HG03097 (cell line): ENCODE measurements around the gene CCER1.

Source experiments
- ATAC-seq: cut with Tn5 transposase; IDR thresholded peaks from one replicate; pipeline ENCODE4 v1.9.1; 2021; ENCODE audit not compliant: unreplicated experiment, low FRiP score

CCER1 gene

DNA sequence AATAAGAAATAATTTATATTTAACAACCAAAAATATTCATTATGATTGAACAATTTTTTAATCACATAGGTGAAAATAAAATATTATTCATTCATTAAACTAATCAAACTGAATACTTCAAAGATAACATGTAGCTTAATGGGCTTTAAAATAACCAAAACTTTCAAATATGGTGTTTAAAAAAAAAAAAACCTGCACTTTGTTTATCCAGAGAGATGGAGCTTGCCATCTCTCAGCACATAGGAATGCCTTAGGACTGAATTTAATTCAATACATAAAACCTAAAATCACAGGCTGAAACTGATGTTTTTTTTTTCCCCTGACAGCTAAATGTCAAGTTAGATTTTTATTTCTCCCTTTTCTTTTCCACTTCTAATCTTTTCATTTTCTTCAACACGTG, 14.4 kb upstream of the CCER1 start:
- no peak for ATAC-seq

GRCh38 chr12:90965204-90965603, 10.2 kb upstream of the CCER1 start:
- no peak for ATAC-seq

GRCh38 chr12:90964616-90965015, 9.6 kb upstream of the CCER1 start:
- no peak for ATAC-seq

DNA sequence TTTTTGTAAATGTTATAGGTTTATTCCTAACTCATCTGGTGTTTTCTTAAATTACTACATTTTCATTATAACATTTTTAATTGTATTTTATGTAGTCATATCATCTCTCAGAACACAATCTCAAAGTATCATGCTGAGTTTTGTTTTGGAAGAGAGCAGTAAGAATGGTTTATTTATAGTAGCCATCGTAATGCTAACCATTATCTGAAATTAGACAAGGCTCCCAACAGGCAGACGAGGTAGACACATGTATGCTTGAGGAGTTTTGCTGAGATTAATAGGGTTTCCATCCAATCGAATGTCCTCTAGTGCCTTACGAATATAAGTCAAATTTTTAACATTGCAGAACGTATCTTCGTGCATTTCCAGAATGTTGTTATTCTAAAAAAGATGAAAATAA, 9.0 kb upstream of the CCER1 start:
- ATAC-seq, result no peak

- ATAC-seq, result no peak
These were observed 6.2 kb upstream of the CCER1 start for GRCh38 chr12:90961154-90961553.

GRCh38 chr12:90959538-90960139, 4.7 kb upstream of the CCER1 start:
- ATAC-seq, result peak; percentile 66

DNA sequence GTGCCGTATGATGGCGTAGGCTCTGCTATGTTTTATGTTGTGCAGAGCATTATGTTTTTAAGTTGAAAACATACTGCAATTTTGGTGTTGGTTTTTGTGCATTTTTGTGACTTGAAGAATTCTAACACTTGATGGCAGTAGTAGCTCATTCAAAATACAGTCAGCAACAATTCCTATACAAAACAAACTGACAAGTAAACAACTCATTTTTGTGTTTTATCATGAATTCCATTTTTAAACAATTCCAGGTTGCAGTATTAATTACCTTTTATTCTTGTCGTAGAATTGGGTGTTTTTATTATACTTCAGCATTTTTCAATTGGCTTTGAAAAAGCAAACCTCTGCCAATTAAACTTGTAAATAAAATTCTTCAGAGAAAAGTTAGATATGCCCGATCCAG, 4.1 kb upstream of the CCER1 start:
- ATAC-seq, result no peak

- no peak for ATAC-seq
These were observed 3.4 kb upstream of the CCER1 start for GRCh38 chr12:90958347-90958746.

- ATAC-seq, result no peak
These were observed 548 bp downstream of the CCER1 start for GRCh38 chr12:90954428-90954827.

GRCh38 chr12:90953956-90954421, 987 bp downstream of the CCER1 start:
- ATAC-seq, result no peak

GRCh38 chr12:90951432-90952105, 3.4 kb downstream of the CCER1 start:
- no peak for ATAC-seq

DNA sequence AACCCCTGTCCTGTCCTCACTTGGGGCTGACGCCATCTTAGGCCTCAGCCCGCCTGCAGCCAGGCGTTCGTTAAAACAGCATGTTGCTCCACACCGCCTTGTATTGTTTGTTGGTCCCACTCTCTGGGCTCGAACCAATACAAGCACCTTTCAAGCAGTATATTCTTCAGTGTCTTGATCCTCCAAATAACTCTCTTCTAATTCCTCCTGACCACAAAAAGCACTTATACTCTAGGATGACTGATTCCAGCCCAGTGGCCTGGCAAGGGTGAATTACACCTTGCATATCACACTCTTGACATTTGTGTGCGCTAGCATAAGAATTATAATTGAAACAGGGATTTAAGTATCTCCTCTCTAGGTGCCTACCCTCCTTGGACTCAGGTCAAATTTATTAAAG, 7.1 kb downstream of the CCER1 start:
- no peak for ATAC-seq

DNA sequence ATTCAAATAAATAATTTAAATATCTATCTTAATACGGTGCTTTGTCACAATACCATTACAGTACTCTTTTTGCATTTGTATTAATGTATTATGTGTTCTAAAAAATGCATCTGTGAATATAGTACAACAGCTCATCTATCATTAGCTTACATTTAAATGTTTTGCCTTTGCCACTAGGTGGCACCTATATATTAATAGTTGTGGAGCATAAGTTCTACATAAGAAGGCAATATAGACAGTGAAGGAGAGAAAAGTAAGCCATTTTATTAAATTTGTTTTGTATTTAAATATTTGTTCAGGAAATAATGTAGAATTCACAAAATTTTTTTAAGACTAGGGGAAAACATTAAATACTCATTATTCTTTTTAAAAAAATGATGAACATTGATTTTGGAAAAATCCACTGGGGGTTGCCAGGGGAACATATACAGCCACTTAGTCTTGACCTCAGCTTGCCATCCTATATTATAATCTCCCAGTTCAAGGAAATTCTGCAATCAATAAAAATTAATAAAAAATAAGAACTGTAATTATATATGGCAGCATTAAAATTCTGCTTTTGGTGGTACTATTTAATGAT, 9.8 kb downstream of the CCER1 start:
- ATAC-seq, result no peak

DNA sequence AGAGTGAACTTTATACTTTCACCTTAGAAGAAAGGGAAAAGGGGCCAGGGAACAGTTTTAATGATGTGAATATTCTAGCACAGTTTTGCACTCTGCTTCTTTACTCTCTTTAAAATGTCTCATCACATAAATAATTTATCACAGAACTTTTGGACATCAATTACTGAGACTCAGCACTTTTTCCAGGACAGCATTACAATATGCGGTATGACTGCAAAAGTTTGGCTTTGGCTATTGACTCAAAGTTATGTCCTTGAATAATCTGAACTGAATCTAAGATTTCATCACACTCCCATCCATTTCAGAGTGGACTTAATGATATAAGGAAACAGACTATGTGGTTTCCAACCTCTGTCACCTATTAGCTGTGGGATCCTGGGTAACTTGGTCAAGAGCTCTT, 11.7 kb downstream of the CCER1 start:
- ATAC-seq, result no peak

DNA sequence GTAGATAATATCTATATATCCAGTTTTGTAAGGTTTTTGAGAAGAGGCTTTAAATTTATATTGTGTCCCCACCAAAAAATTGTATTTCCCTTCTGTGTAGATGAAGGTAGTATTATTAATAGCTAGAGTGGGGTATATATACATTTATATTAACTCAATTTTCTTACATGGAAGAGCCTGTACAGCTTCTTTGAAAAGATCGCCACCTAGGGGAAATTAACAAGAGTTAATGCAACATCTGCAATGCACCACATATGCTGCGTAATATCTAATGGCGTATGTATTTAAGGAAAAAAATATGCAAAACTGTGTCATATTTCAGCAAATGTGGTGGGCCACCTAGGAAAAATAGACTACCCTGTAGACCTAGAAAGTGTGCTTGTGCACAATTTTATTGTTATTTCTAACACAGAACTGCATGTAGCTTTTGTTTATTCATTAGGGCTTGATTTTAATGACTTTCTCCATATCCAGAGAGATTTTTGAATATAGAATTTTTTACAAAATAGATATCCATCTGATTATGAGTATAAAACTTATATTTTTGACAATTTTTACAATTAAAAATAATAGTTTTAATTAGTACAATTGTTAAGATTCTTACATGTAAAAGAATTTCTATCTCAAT, 14.0 kb downstream of the CCER1 start:
- ATAC-seq, result no peak

DNA sequence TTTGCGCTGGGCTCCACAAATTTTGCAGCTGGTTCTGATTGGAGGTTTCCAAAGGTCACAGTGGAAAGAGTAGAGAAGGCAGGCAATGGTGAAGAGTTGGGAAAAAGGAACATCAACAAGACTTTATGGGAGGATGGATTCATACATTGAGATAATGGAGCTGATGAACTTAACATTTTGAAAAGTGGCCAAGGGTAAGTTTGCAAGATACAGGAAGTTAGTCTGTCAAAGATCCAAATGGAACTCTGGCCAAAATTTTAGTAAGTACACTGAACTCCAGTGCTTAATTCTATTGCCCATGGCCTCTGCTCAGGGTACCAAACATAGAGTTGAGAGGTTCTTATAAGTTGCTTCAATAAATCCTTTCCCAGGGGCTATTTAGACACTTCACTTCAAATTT, 15.6 kb downstream of the CCER1 start:
- ATAC-seq, result no peak

- no peak for ATAC-seq
These were observed 16.5 kb downstream of the CCER1 start for GRCh38 chr12:90938451-90938850.

GRCh38 chr12:90937651-90938050, 17.3 kb downstream of the CCER1 start:
- no peak for ATAC-seq

DNA sequence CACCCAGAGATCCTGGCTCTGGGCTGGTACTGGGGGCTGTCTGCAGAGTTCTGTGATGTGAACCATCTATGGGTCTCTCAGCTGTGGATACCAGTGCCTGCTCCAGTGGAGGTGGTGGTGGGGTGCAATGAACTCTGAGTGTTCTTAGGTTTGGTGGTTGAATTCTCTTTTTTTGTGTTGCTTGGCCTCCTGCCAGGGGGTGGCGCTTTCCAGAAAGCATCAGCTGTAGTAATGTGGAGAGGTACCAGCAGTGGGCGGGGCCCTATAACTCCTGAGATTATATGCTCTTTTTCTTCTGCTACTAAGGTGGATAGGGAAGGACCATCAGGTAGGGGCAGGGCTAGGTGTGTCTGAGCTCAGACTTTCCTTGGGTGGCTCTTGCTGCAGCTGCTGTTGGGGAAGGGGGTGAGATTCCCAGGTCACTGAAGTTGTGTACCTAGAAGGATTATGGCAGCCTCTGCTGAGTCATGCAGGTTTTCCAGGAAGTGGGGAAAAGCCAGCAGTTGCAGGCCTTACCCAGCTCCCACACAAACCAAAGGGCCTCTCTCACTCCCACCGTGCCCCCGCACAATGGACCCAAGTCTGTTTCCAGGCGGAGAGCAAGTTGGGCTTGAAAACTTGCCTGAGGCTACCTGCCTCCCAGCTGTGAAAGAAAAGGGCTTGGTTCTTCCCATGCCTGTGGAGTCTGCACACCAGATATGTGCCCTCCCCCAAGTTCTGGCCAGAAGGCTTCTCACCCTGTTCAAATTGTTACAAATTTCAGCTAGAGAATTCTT, 18.6 kb downstream of the CCER1 start:
- ATAC-seq, result no peak

GRCh38 chr12:90925562-90925961, 29.4 kb downstream of the CCER1 start:
- no peak for ATAC-seq

- no peak for ATAC-seq
These were observed 30.6 kb downstream of the CCER1 start for GRCh38 chr12:90924406-90924805.
